Measurements from ENCODE around the gene PCSK5.

- TF ChIP-seq POLR2A (IDR thresholded peaks at IDR 0.05) (no peak), CTCF (IDR thresholded peaks at IDR 0.05) (no peak)
Observed at GRCh38 chr9:76137931-76138330, 247.5 kb downstream of the PCSK5 start.

Data from adrenal gland (tissue), 5 donors.